Measurements from ENCODE around the gene ACSF3.

DNA sequence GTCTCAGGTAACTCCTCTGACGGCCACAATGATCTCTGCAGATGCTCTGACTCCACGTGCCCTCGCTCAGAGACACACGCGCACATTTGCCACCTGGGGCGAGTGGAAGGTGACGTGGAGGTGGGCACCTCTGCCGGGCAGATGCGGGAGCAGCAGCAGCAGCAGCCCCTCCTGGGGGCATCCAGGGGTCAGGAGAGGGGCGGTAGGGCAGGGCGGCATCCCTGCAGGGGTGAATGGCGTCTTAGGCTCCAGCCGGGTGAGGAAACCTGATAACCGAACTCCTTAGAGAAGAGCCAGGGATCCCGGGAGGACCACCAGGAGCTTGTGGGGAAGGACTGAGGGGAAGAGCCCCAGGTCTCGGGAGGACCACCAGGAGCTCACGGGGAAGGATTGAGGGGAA lies 43.3 kb downstream of the ACSF3 start:
- TF ChIP-seq EZH2 (IDR thresholded peaks at IDR 0.05; ENCODE audit: borderline replicate concordance, low read length) (no peak), CTCF (IDR thresholded peaks at IDR 0.05; ENCODE audit: low read length) (no peak)

Measured in OCI-LY1 (cell line).